HepG2 (cell line): Measurements from ENCODE around the gene MZF1. TPM values are rescaled to one million over a fixed set of nuclear protein-coding genes. Genes with fewer than 3 reads are reported as not detected.

ENCODE experiments used
- CSRNP1 ChIP-seq: sonication (generic); formaldehyde crosslinking; IDR thresholded peaks from 2 replicates; pipeline ENCODE4 v1.8.1; 2023; ENCODE audit warnings: mild to moderate bottlenecking, missing genetic modification reagents
- DRAP1 ChIP-seq: IDR thresholded peaks from 2 replicates; pipeline ENCODE4 v1.6.1; 2016; ENCODE audit warnings: missing genetic modification reagents, missing compliant biosample characterization
- FOXK2 ChIP-seq: fragments of 450-650 bp; IDR thresholded peaks from 2 replicates; pipeline ENCODE4 v1.6.1; 2016
- MAFF ChIP-seq: IDR thresholded peaks from 2 replicates; pipeline ENCODE4 v1.6.1; 2011; ENCODE audit warnings: low read depth, low read length, improper control_type of control experiment
- PRDM10 ChIP-seq: sonication (generic); formaldehyde crosslinking; IDR thresholded peaks from 2 replicates; pipeline ENCODE4 v1.4.0; 2020; ENCODE audit warnings: low read depth, missing genetic modification reagents
- PTBP1 ChIP-seq: fragments of 200-400 bp; formaldehyde crosslinking; IDR thresholded peaks from 2 replicates; pipeline ENCODE4 v1.6.1; 2018; ENCODE audit warnings: low read length, low read depth; ENCODE audit not compliant: poor library complexity, severe bottlenecking
- ZBTB20 ChIP-seq: sonication (generic); formaldehyde crosslinking; IDR thresholded peaks from 2 replicates; pipeline ENCODE4 v1.8.1; 2023; ENCODE audit warnings: missing genetic modification reagents, low read depth, mild to moderate bottlenecking, borderline replicate concordance
- ZBTB37 ChIP-seq: sonication (generic); formaldehyde crosslinking; IDR thresholded peaks from 2 replicates; pipeline ENCODE4 v1.4.0; 2020; ENCODE audit warnings: mild to moderate bottlenecking, missing genetic modification reagents
- ZMAT3 ChIP-seq: sonication (generic); formaldehyde crosslinking; conservative IDR thresholded peaks from 2 replicates; pipeline ENCODE4 v1.7.0; 2021; ENCODE audit warnings: missing genetic modification reagents
- ZNF407 ChIP-seq: sonication (generic); formaldehyde crosslinking; IDR thresholded peaks from one replicate; pipeline ENCODE4 v1.5.1; 2020; ENCODE audit warnings: mild to moderate bottlenecking, missing genetic modification reagents; ENCODE audit errors: not compliant biosample characterization
- ZNF496 ChIP-seq: sonication (generic); formaldehyde crosslinking; IDR thresholded peaks from 2 replicates; pipeline ENCODE4 v1.8.1; 2023; ENCODE audit warnings: mild to moderate bottlenecking, moderate library complexity, missing genetic modification reagents; ENCODE audit not compliant: insufficient replicate concordance
- polyA plus RNA-seq, 8 experiments: library from polyadenylated mRNA; depleted of rRNA in 3 of 8; stranded (reverse) in 7 of 8; unstranded in 1 of 8; fragments of >200 nt; fragmentation: Illumina TruSeq in 4 of 8; extraction: Trizol in 4 of 8; gene quantifications; 2 replicates each; pipeline versions ENCODE4 v1.2.1 to v1.2.3, GENCODE V29; 2011 to 2016; ENCODE audit warnings: low read depth in 4 of 8, missing spikeins in 1 of 8, mixed read lengths in 1 of 8; ENCODE audit not compliant: insufficient read depth in 1 of 8
- total RNA-seq, 5 experiments: library from RNA; depleted of rRNA; stranded (reverse); fragments of >200 nt; fragmentation: Illumina TruSeq; extraction: Trizol; gene quantifications; 2 replicates each; pipeline ENCODE4 v1.2.3, GENCODE V29; 2016; ENCODE audit warnings: low read depth in 1 of 5

MZF1 gene
- total and polyA plus RNA-seq, 2 of the 13 experiments (the other 11 are each of a cell fraction or from before 2014, with no cell fraction given), result 3.1 to 8.1 TPM

GRCh38 chr19:58575183-58576041 lies 2.3 kb upstream of the MZF1 start (continued):
- TF ChIP-seq ZNF407 (CRISPR knock-in tag) (peak; percentile 73), ZBTB37 (peak; percentile 29; the same call in 1 of the 2 replicates), PTBP1 (no peak), ZMAT3 (CRISPR knock-in tag) (peak; percentile 77; the same call in 1 of the 2 replicates), FOXK2 (no peak), ZBTB20 (CRISPR knock-in tag) (peak; percentile 82), PRDM10 (CRISPR knock-in tag) (peak; percentile 78), ZNF496 (CRISPR knock-in tag) (no peak), CSRNP1 (no peak), MAFF (no peak), DRAP1 (CRISPR knock-in tag) (peak; percentile 65)
